DND-41 (cell line): ENCODE data around the gene DNHD1.

Experiments
- ATAC-seq: fragments of 200-7000 bp; cut with Tn5 transposase; 3 replicates; pipeline ENCODE4 v1.9.1; 2021; ENCODE audit warnings: low read depth; ENCODE audit not compliant: insufficient read depth
- DNase-seq: peaks from one replicate; pipeline ENCODE4 v3.0.0-alpha.2; 2020
- H2AFZ ChIP-seq: 2 replicates; pipeline ENCODE4 v1.6.0; 2012; ENCODE audit warnings: low read depth, low read length
- H3K27ac ChIP-seq: 2 replicates; pipeline ENCODE4 v1.5.1; 2012; ENCODE audit warnings: low read length, inconsistent platforms
- H3K27me3 ChIP-seq: fragments of 200-600 bp; sonication (generic); 2 replicates; pipeline ENCODE4 v1.6.0; 2012; ENCODE audit warnings: low read length, mild to moderate bottlenecking, inconsistent platforms; ENCODE audit not compliant: insufficient read depth, poor library complexity
- H3K36me3 ChIP-seq: 2 replicates; pipeline ENCODE4 v1.5.1; 2012; ENCODE audit warnings: low read length, inconsistent platforms; ENCODE audit not compliant: insufficient read depth
- H3K4me1 ChIP-seq: 2 replicates; pipeline ENCODE4 v1.5.1; 2012; ENCODE audit warnings: mild to moderate bottlenecking, low read length; ENCODE audit not compliant: insufficient read depth
- H3K4me2 ChIP-seq: 2 replicates; pipeline ENCODE4 v1.6.0; 2012; ENCODE audit warnings: mild to moderate bottlenecking, moderate library complexity, low read length, inconsistent platforms; ENCODE audit not compliant: insufficient read depth
- H3K4me3 ChIP-seq, 2 experiments: fragments of 200-600 bp in 1 of 2; shearing (Covaris generic) in 1 of 2; 2 replicates each; pipeline ENCODE4 v1.5.1; 2012 to 2016; ENCODE audit warnings: inconsistent platforms in 2 of 2, low read length in 2 of 2, mild to moderate bottlenecking in 2 of 2, low read depth in 1 of 2, moderate library complexity in 1 of 2
- H3K79me2 ChIP-seq: 2 replicates; pipeline ENCODE4 v1.6.0; 2012; ENCODE audit warnings: low read length, inconsistent platforms; ENCODE audit not compliant: insufficient read depth
- H3K9ac ChIP-seq: 2 replicates; pipeline ENCODE4 v1.6.0; 2012; ENCODE audit warnings: low read depth, mild to moderate bottlenecking, inconsistent platforms, low read length, moderate library complexity
- H3K9me3 ChIP-seq: 2 replicates; pipeline ENCODE4 v1.5.1; 2012; ENCODE audit warnings: low read length, moderate library complexity, mild to moderate bottlenecking, inconsistent platforms; ENCODE audit not compliant: insufficient read depth, severe bottlenecking
- H4K20me1 ChIP-seq: 2 replicates; pipeline ENCODE4 v1.6.0; 2012; ENCODE audit warnings: low read length; ENCODE audit not compliant: insufficient read depth
- EZH2 ChIP-seq: IDR thresholded peaks from 3 replicates; pipeline ENCODE4 v1.6.1; 2012; ENCODE audit warnings: borderline replicate concordance, low read depth, mild to moderate bottlenecking, moderate library complexity, low read length, inconsistent platforms; ENCODE audit not compliant: severe bottlenecking
- TF ChIP-seq, protein P1 (sequence below): IDR thresholded peaks from 2 replicates; pipeline ENCODE4 v1.5.1; 2012; ENCODE audit warnings: borderline replicate concordance, low read length, moderate library complexity, mild to moderate bottlenecking; ENCODE audit not compliant: poor library complexity, severe bottlenecking; ENCODE audit errors: extremely low read depth

Gene DNHD1

GRCh38 chr11:6488821-6489220, 8.3 kb upstream of the DNHD1 start:
- 0 out of 2 replicates have a peak, but pooled peaks cover 3% of the 10 kb centered on the region for H4K20me1 ChIP-seq
- no peaks in the 10 kb centered on the region for H3K4me1 ChIP-seq
- H3K27me3 ChIP-seq = no peaks in the 10 kb centered on the region
- no peaks in the 10 kb centered on the region for H3K9me3 ChIP-seq
- DNase-seq = no peak
- no peak overlapping the region for H3K9ac ChIP-seq
- H3K79me2 ChIP-seq = peaks cover 1% of the 10 kb centered on the region
- peaks cover 59% of the 10 kb centered on the region; the same call in 1 of the 2 replicates for H3K36me3 ChIP-seq
- TF ChIP-seq, protein P1, sequence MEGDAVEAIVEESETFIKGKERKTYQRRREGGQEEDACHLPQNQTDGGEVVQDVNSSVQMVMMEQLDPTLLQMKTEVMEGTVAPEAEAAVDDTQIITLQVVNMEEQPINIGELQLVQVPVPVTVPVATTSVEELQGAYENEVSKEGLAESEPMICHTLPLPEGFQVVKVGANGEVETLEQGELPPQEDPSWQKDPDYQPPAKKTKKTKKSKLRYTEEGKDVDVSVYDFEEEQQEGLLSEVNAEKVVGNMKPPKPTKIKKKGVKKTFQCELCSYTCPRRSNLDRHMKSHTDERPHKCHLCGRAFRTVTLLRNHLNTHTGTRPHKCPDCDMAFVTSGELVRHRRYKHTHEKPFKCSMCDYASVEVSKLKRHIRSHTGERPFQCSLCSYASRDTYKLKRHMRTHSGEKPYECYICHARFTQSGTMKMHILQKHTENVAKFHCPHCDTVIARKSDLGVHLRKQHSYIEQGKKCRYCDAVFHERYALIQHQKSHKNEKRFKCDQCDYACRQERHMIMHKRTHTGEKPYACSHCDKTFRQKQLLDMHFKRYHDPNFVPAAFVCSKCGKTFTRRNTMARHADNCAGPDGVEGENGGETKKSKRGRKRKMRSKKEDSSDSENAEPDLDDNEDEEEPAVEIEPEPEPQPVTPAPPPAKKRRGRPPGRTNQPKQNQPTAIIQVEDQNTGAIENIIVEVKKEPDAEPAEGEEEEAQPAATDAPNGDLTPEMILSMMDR = no peak
- TF ChIP-seq EZH2 = no peak
- H3K4me2 ChIP-seq = no peak overlapping the region
- H3K27ac ChIP-seq = no peak overlapping the region
- H3K4me3 ChIP-seq = no peak overlapping the region
- H2AFZ ChIP-seq = no peak overlapping the region
- ATAC-seq = no peak

GRCh38 chr11:6489306-6489705, 7.8 kb upstream of the DNHD1 start:
- no peaks in the 10 kb centered on the region for H3K9me3 ChIP-seq

DNA sequence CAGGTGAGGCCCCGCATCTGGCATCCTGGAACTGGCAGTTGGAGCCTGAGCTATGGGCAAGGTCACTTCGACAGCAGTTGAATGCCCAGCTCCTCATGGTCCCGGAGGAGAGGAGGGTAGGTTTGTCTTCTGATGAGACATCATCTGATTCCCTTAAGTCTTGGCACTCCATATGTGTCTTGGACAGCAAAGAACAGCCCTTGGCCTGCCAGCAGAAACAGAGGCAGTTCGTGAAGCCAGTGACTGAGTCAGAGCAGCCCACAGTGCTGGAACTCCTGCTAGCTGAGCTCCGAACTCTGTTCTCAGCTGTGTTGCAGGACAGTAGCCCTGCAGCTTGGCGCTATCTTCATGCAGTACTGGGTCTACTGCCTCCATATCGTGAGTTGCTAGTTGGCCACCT, 1.0 kb downstream of the DNHD1 start:
- Histone ChIP-seq H3K9me3 (no peaks in the 10 kb centered on the region), H3K4me1 (no peaks in the 10 kb centered on the region), H4K20me1 (peaks cover 6% of the 10 kb centered on the region; the same call in 1 of the 2 replicates), H3K79me2 (no peaks in the 10 kb centered on the region), H3K27ac (no peak overlapping the region), H3K4me2 (no peak overlapping the region), H3K4me3 (no peak overlapping the region), H3K9ac (no peak overlapping the region), H3K27me3 (no peaks in the 10 kb centered on the region), H3K36me3 (peaks cover 33% of the 10 kb centered on the region), H2AFZ (no peak overlapping the region)
- no peak for TF ChIP-seq EZH2
- TF ChIP-seq, protein P1 = no peak
- ATAC-seq = no peak
- DNase-seq = no peak

More at GRCh38 chr11:6489306-6489705, 7.8 kb upstream of the DNHD1 start:
- Histone ChIP-seq H2AFZ (no peak overlapping the region), H3K36me3 (peaks cover 58% of the 10 kb centered on the region), H3K9ac (no peak overlapping the region), H3K27ac (no peak overlapping the region), H4K20me1 (0 out of 2 replicates have a peak, but pooled peaks cover 3% of the 10 kb centered on the region), H3K4me1 (no peaks in the 10 kb centered on the region), H3K4me3 (no peak overlapping the region), H3K27me3 (no peaks in the 10 kb centered on the region), H3K4me2 (no peak overlapping the region), H3K79me2 (no peaks in the 10 kb centered on the region)
- no peak for TF ChIP-seq EZH2
- TF ChIP-seq, protein P1 = no peak
- DNase-seq (no peak), ATAC-seq (no peak)

- Histone ChIP-seq H4K20me1 (peaks cover 6% of the 10 kb centered on the region; the same call in 1 of the 2 replicates), H3K4me2 (no peak overlapping the region), H3K4me1 (no peaks in the 10 kb centered on the region), H3K36me3 (peaks cover 33% of the 10 kb centered on the region), H3K9me3 (no peaks in the 10 kb centered on the region), H3K27ac (no peak overlapping the region), H3K4me3 (no peak overlapping the region), H2AFZ (no peak overlapping the region), H3K9ac (no peak overlapping the region), H3K27me3 (no peaks in the 10 kb centered on the region), H3K79me2 (no peaks in the 10 kb centered on the region)
- DNase-seq (no peak), ATAC-seq (no peak)
- no peak for TF ChIP-seq EZH2
- TF ChIP-seq, protein P1 = no peak
Observed at GRCh38 chr11:6498544-6498943, 1.5 kb downstream of the DNHD1 start.
